Activated B cell treated with CpG ODN at 0.5 μM for 24 hours (primary cell): ENCODE measurements around the gene MOXD1. TPM values are rescaled to one million over a fixed set of nuclear protein-coding genes. Genes with fewer than 3 reads are reported as not detected.

Experiments
- ATAC-seq: fragments of 200-7000 bp; cut with Tn5 transposase; one replicate; pipeline ENCODE4 v1.10.0; 2021; ENCODE audit warnings: low read depth, mild to moderate bottlenecking, moderate library complexity
- CTCF ChIA-PET: fragments of 350-600 bp; sonication (Branson Sonifier 250); formaldehyde crosslinking; loops from one replicate; lab custom pipeline; 2021; ENCODE audit warnings: antibody characterized with exemption; lab: Charles Lee
- POLR2A ChIA-PET: fragments of 350-600 bp; sonication (Branson Sonifier 250); formaldehyde crosslinking; loops from one replicate; lab custom pipeline; 2021; ENCODE audit warnings: antibody characterized with exemption; lab: Charles Lee
- DNase-seq: peaks from one replicate; pipeline ENCODE4 v3.0.0; 2022
- H3K27ac Mint-ChIP-seq: one replicate; pipeline ENCODE4 v1.8.0; 2020; ENCODE audit warnings: mixed read lengths
- H3K27me3 Mint-ChIP-seq: one replicate; pipeline ENCODE4 v1.8.0; 2021; ENCODE audit warnings: mixed read lengths
- H3K36me3 Mint-ChIP-seq: one replicate; pipeline ENCODE4 v1.8.0; 2021; ENCODE audit warnings: low read depth, mixed read lengths
- H3K4me1 Mint-ChIP-seq: one replicate; pipeline ENCODE4 v1.8.0; 2021; ENCODE audit warnings: mixed read lengths
- H3K4me3 Mint-ChIP-seq: one replicate; pipeline ENCODE4 v1.8.0; 2020; ENCODE audit warnings: mild to moderate bottlenecking, mixed read lengths
- H3K9me3 Mint-ChIP-seq: one replicate; pipeline ENCODE4 v1.8.0; 2020; ENCODE audit warnings: mixed read lengths
- CTCF ChIP-seq: fragments of 200-600 bp; IDR thresholded peaks from one replicate; pipeline ENCODE4 v1.8.0; 2022; ENCODE audit warnings: antibody characterized with exemption, mild to moderate bottlenecking
- intact Hi-C: fragments of 100-400 bp; cut with micrococcal nuclease; formaldehyde crosslinking; loops from one replicate; pipeline ENCODE4 v1.15.1; 2024
- total RNA-seq: library from RNA; stranded (reverse); gene quantifications from 2 replicates; pipeline ENCODE4 v1.2.3, GENCODE V29; 2022

The MOXD1 gene
- total RNA-seq, 1 donor from 2014 or later = 3.7 TPM

GRCh38 chr6:132300323-132300949, 100.8 kb downstream of the MOXD1 start:
- peak; percentile 67 for TF ChIP-seq CTCF
- Mint-ChIP-seq H3K27me3 (no peaks in the 10 kb centered on the region), H3K4me3 (no peak overlapping the region), H3K27ac (no peak overlapping the region), H3K4me1 (no peaks in the 10 kb centered on the region), H3K36me3 (peaks cover 2% of the 10 kb centered on the region), H3K9me3 (no peaks in the 10 kb centered on the region)
- intact Hi-C loops = loop anchor here (1.0 to 2.0 kb wide), 6 partner anchors 54 to 230 kb away; partner anchors contain the start of gene MOXD1
- peak; percentile 98 for ATAC-seq
- ChIA-PET POLR2A (interaction anchor here (0.7 to 1.1 kb wide), 3 partner anchors 20 to 184 kb away, joined by 3 read pairs; no protein-coding TSS in a partner anchor), CTCF (interaction anchor here (0.6 to 16.4 kb wide), 25 partner anchors 20 to 230 kb away, joined by 3 to 553 read pairs (median 4); partner anchors contain the start of genes MOXD1 and STX7)
- DNase-seq = no peak

GRCh38 chr6:132298344-132298949, 102.8 kb downstream of the MOXD1 start:
- DNase-seq (no peak), ATAC-seq (peak; percentile 60)
- CTCF ChIA-PET = interaction anchor here (0.6 to 16.4 kb wide), 19 partner anchors 9 to 1625 kb away, joined by 3 to 553 read pairs (median 4); no protein-coding TSS in a partner anchor
- H3K4me1 Mint-ChIP-seq = no peaks in the 10 kb centered on the region
- no peak overlapping the region for H3K4me3 Mint-ChIP-seq
- intact Hi-C loops = loop anchor here (1.0 to 2.0 kb wide), 2 partner anchors 19 to 384 kb away; no protein-coding TSS in a partner anchor
- peak; percentile 26 for TF ChIP-seq CTCF
- H3K27ac Mint-ChIP-seq = no peak overlapping the region
- H3K36me3 Mint-ChIP-seq = peaks cover 1% of the 10 kb centered on the region
- H3K27me3 Mint-ChIP-seq = no peaks in the 10 kb centered on the region
- POLR2A ChIA-PET = interaction anchor here (1.0 to 2.3 kb wide), 2 partner anchors 19 to 187 kb away, joined by 3 to 12 read pairs; no protein-coding TSS in a partner anchor
- H3K9me3 Mint-ChIP-seq = no peaks in the 10 kb centered on the region

GRCh38 chr6:132289756-132290155, 111.5 kb downstream of the MOXD1 start:
- CTCF ChIA-PET = interaction anchor here (0.7 to 25.7 kb wide), 3 partner anchors 6 to 523 kb away, joined by 3 to 553 read pairs (median 553); no protein-coding TSS in a partner anchor
- ATAC-seq (no peak), DNase-seq (no peak)
- Mint-ChIP-seq H3K4me3 (no peak overlapping the region), H3K4me1 (peaks cover 15% of the 10 kb centered on the region), H3K27me3 (no peaks in the 10 kb centered on the region), H3K36me3 (no peaks in the 10 kb centered on the region), H3K9me3 (no peaks in the 10 kb centered on the region), H3K27ac (no peak overlapping the region)
- TF ChIP-seq CTCF = no peak
- POLR2A ChIA-PET = no interaction called here
- intact Hi-C loops = no loop called here

GRCh38 chr6:132287101-132287500, 114.2 kb downstream of the MOXD1 start:
- CTCF ChIA-PET = interaction anchor here (1.0 to 25.7 kb wide), 2 partner anchors 8 to 17 kb away, joined by 3 to 553 read pairs; no protein-coding TSS in a partner anchor
- TF ChIP-seq CTCF = no peak

More at GRCh38 chr6:132287101-132287500, 114.2 kb downstream of the MOXD1 start:
- intact Hi-C loops = no loop called here
- ATAC-seq (no peak), DNase-seq (no peak)
- Mint-ChIP-seq H3K9me3 (no peaks in the 10 kb centered on the region), H3K27me3 (no peaks in the 10 kb centered on the region), H3K36me3 (no peaks in the 10 kb centered on the region), H3K4me3 (no peak overlapping the region), H3K27ac (no peak overlapping the region), H3K4me1 (peaks cover 15% of the 10 kb centered on the region)
- POLR2A ChIA-PET = interaction anchor here (1.2 kb wide), 1 partner anchor 225 kb away, joined by 3 read pairs; the partner anchor contains the start of gene STX7
